Measurements from ENCODE around the gene TUBGCP2.

TUBGCP2 gene

DNA sequence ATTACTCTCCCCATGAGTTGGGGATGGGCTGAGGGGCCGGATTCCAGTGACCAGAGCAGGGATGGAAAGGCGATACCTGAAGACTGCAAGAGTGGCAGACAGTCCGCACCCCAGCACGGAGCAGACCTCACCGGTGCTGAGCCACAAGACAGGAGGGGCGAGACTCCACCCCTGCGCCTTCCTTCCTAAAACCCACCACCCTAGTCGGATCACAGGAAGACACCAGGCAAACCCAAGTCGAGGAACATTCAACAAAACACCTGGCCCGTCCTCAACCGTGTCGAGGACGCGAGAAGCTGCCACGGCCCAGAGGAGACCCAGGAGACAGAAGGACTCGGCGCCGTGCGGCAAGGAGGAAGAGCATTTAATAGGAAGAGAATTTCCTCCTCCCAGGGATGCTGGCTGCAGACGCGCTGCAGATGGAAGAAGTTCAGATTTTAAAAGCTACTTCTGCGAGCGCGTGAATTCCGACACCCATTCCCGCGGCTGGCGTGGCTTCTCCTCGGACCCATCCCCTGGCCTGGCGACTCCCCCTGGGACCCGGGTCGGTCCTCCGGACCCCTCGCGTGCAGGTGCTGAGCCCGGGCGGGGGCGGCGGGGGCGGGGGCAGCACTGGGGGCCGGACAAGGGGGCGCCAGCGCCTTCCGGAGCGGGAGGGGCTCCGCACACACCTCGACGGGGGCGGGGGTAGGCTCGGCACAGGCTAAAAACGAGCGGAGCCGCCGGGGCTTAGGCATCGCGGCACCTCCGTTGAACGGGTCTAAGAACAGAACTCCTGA, 79.2 kb downstream of the TUBGCP2 start:
- no peak for DNase-seq (ENCODE audit: low read depth in 2 of 2)
